Measurements from ENCODE around the gene CFH.

DNA sequence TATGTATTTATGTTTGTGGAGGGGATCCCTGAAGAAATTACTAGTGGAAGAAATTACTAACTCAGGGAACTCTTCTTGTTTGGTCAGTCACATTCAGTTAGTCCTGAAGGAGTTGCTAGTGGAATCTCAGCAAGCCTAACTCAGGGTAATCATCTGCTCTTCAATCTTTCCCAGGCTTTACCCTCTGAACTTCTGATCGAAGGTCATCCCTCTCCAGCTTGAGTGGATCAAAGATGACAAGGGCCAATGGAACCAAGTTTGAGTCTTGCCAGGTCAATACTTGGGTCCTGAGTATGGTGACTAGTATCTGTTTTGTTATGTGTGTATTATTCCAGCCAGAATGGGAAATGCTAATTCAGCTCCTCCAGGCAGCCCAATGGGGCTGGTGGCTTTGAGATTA is 49.3 kb downstream of the CFH start:
- TF ChIP-seq, protein P1, sequence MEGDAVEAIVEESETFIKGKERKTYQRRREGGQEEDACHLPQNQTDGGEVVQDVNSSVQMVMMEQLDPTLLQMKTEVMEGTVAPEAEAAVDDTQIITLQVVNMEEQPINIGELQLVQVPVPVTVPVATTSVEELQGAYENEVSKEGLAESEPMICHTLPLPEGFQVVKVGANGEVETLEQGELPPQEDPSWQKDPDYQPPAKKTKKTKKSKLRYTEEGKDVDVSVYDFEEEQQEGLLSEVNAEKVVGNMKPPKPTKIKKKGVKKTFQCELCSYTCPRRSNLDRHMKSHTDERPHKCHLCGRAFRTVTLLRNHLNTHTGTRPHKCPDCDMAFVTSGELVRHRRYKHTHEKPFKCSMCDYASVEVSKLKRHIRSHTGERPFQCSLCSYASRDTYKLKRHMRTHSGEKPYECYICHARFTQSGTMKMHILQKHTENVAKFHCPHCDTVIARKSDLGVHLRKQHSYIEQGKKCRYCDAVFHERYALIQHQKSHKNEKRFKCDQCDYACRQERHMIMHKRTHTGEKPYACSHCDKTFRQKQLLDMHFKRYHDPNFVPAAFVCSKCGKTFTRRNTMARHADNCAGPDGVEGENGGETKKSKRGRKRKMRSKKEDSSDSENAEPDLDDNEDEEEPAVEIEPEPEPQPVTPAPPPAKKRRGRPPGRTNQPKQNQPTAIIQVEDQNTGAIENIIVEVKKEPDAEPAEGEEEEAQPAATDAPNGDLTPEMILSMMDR (IDR thresholded peaks at IDR 0.05) = no peak
- no peak for TF ChIP-seq POLR2A (IDR thresholded peaks at IDR 0.05)

All from esophagus squamous epithelium (tissue), 4 donors.